Stimulated activated CD8-positive, alpha-beta memory T cell treated with anti-CD3 and anti-CD28 coated beads, Interleukin-15, amount 100 ng/mL, for 48 hours (primary cell): ENCODE data around the gene CD244.
"Not testable (repeated sequence)": the region's sequence is repeated elsewhere in the genome, so short reads cannot be mapped to it uniquely, and the experiment has no call there.

Experiments
- DNase-seq, 2 donors: peaks; one replicate each; pipeline ENCODE4 v3.0.0-alpha.2; 2020; ENCODE audit warnings: low read depth in 2 of 2

CD244 gene, protein sequence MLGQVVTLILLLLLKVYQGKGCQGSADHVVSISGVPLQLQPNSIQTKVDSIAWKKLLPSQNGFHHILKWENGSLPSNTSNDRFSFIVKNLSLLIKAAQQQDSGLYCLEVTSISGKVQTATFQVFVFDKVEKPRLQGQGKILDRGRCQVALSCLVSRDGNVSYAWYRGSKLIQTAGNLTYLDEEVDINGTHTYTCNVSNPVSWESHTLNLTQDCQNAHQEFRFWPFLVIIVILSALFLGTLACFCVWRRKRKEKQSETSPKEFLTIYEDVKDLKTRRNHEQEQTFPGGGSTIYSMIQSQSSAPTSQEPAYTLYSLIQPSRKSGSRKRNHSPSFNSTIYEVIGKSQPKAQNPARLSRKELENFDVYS

DNA sequence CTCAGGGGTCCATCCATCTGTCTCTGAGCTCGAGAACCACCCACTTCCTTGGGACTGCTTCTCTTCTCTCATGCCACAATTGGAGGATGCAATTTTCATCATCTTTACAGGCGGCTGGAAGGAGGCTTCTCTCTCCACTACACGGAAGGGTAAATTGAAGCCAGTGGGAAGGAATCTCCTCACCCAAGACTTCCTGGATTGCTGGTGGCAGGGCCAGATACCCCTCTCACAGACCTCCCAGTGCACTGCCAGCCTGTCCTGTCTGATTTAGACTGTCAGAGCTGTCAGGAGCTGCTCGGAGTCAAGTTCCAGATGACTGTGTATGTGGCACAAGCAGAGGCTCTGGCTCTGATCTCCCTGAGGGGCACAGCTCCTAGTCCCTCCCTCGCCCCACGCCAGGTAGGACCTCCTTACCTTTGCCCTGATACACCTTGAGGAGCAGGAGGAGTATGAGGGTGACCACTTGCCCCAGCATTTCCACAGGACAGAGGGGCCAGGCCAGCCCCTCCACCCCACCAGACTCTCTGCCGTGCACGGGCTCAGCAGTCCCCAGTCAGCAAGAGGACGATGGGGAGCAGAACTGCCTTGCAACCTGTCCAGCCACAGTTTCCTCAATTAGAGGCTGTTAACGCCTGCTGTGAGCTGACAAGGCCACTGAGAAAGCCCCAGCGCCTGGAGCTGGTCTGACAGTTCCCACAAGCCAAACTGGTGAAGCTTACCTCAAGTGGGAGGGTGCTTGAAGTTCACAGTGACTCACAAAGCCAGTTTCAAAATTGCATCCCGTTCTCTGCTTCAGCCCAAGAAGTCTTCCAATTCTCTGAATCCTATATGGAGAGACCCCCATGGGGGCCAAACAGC lies at the start of gene CD244:
Gene CD244 (minus strand): TSS at position 685 of the 858 bp plus-strand sequence. CDS start 210 bp downstream, at position 475.
- peak; percentile 52 to 75 for DNase-seq

DNA sequence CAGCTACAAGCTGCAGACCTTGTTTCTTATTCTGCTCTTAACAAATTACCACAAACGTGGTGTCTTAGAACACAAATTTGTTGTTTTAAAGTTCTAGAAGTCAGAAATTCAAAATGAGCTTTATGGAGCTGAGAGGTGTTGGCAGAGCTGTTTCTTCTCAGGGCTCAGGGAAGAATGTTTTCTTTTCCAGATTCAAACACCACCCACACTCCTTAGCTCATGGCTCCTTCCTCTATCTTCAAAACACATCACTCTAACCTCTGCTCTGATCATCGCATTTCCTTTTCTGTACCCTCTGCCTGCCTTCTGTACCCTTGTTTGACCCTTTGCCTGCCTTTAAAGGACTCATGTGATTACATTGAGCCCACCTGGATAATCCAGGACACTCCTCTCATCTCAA lies 49.2 kb upstream of the CD244 start:
- DNase-seq = no peak

DNA sequence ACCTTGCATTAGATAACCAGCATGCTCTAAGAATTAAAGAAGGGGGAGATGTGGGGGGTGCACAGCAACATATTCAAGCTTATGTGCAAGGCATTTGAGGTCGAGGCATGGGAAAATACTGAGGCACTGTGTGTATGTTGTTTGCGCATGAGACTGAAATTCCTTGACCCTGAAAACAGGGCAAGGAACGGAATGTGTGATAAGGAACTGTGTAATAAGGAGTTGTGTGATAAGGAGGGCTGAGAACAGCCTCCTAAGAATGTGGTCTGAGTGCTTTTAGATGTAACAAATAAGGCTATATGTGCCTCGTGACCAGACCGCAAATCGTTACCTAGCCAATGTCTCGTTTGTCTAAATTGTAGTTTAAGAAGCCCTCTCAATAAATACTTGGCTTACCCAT lies 48.8 kb upstream of the CD244 start:
- no peak for DNase-seq

DNA sequence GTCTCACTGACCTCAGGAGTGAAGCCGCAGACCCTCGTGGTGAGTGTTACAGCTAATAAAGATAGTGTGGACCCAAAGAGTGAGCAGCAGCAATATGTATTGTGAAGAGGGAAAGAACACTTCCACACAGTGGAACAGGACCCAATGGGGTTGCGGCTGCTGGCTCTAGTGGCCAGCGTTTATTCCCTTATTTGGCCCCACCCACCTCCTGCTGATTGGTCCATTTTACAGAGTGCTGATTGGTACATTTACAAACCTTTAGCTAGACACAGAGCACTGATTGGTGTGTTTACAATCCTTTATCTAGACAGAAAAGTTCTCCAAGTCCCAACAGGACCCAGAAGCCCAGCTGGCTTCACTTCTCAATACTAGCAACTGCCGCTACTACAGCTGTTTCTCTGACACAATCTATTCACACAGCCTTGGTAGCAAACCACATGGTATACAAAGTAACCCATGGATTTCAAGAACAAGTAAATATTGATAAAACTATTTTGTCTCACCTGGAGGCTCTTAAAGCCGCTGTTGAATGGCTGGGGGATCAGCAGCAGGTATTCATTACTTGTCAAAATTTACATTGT lies 47.6 kb upstream of the CD244 start:
- no peak for DNase-seq

DNA sequence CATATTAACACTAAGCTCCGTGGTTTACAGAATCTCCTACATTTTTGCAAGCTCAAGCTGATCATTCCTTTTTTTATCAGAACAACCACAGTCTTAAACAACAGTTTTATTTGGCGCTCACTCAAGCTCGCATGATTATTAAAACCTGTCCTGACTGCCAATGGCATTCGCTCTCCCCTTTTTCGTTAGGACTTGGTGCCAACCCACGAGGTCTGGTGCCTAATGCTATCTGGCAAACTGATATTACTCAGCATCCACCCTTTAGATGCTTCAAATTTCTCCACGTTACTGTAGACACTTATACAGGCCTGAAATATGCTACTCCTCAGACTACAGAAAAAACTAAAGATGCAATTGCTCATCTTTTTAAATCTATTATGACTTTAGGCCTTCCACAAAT lies 45.3 kb upstream of the CD244 start:
- DNase-seq = no peak

DNA sequence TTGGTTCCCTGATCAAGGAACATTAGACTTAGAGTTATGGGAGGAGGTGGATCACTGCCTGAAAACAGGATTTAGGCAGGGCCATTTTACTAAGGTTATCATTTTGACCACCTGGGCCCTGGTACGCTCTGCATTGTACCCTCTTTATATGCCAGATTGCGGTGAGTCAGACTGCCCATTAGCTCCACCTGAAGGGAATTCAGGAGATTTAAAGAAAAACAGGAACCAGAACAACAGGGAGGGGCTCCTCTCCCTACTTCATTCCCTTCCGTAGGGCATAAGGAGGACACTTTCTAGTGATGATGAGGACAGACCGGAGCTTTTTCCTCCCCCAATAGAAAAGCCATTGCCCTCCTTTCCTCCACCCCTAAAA lies 42.9 kb upstream of the CD244 start:
- no peak for DNase-seq

DNA sequence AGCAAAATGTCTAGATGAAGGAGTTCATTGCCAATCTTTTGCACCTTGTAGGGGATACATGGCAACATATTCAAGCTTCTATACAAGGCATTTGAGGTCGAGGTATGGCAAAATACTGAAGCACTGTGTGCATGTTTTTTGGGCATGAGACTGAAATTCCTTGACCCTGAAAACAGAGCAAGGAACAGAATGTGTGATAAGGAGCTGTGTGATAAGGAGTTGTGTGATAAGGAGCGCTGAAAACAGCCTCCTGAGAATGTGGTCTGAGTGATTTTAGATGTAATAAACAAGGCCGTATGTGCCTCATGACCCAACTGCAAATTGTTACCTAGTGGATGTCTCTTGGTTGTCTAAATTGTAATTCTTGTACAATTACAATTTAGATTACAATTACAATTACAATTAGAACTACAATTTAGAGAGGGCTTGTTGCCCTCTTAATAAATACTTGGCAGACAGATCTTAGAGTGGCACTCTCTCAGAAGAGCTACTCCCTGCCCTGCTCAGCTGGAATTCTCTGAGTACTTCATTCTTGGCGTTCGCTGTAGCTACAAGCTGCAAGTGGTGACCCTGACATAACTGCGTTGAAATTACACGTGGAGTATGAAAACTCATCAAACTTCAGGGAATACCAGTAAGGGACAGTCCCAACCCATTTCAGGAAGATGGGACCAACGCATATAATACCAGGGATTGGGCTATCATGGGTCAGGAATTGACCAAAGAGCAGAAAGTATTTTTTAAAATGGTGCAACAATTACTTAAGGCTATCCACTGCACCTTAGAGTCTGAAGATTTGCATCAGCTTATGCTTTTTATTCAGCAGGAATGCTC lies 42.3 kb upstream of the CD244 start:
- no peak for DNase-seq

DNA sequence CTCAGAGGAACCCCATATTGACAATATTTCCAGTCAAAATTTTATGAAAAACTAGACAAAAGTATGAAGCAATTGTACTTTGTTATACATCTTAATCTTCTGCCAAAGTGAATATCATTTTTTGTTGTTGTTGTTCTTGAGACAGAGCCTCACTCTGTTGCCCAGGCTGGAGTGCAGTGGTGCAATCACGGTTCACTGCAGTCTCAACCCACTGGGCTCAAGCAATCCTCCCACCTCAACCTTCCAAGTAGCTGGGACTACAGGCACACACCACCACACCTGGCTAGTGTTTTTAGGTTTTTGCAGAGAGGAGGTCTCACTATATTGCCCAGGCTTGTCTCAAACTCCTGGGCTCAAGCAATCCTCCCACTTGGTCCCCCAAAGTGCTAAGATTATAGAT lies 39.6 kb upstream of the CD244 start:
- DNase-seq = not testable (repeated sequence)

DNA sequence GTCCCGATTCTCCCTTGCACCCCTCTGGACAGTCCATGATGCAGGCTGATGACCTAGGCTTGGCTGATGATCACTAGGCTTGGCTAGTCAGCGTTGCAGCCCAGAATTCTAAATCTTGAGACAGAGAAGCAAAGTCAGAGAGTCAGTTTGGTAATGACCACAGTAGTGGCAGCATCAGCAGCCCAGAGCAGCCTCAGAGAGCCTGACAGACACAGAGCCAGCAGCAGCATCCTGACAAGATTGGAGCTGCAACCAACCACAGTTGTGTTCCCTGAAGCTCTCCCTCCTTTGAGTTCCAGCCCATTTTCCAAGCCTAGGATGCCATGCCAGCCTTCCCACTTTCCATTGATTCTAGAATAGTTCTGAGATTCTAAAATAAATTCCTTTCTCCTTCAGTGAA lies 39.1 kb upstream of the CD244 start:
- DNase-seq = no peak

DNA sequence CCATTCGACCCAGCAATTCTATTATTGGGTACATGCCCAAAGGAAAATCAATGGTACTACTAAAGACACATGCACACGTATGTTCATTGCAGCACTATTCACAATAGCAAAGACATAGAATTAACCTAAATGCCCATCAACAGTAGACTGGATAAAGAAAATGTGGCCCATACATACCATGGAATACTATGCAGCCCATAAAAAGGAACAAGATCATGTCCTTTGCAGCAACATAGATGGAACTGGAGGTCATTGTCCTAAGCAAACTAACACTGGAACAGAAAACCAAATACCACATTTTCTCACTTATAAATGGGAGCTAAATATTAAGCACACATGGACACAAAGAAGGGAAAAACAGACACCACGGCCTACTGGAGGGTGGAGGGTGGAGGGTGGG lies 38.0 kb upstream of the CD244 start:
- DNase-seq = not testable (repeated sequence)

DNA sequence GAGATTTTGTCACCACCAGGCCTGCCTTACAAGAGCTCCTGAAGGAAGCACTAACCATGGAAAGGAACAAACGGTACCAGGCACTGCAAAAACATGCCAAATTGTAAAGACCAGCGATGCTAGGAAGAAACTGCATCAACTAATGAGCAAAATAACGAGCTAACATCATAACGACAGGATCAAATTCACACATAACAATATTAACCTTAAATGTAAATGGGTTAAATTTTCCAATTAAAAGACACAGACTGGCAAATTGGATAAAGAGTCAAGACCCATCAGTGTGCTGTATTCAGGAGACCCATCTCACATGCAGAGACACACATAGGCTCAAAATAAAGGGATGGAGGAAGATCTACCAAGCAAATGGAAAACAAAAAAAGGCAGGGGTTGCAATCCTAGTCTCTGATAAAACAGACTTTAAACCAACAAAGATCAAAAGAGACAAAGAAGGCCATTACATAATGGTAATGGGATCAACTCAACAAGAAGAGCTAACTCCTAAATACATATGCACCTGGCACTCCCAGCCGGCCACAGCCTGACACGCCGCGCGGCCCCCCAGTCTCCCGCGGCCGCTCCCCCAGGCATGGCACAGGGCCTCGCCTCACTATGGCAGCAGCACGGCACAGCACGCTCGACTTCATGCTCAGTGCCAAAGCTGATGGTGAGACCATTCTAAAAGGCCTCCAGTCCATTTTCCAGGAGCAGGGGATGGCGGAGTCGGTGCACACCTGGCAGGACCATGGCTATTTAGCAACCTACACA lies 31.9 kb upstream of the CD244 start:
- not testable (repeated sequence) for DNase-seq

DNA sequence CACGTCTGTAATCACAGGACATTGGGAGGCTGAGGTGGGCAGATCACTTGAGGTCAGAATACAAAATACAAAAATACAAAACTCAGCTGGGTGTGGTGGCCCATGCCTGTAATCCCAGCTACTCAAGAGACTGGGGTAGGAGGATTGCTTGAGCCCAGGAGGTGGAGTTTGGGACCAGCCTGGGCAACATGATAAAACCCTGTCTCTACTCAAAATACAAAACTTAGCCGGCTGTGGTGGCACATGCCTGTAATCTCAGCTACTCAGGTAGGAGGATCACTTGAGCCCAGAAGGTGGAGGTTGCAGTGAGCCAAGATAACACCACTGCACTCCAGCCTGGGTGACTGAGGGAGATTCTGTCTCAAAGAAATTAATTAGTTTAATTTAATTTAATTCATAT lies 28.8 kb upstream of the CD244 start:
- no peak for DNase-seq

DNA sequence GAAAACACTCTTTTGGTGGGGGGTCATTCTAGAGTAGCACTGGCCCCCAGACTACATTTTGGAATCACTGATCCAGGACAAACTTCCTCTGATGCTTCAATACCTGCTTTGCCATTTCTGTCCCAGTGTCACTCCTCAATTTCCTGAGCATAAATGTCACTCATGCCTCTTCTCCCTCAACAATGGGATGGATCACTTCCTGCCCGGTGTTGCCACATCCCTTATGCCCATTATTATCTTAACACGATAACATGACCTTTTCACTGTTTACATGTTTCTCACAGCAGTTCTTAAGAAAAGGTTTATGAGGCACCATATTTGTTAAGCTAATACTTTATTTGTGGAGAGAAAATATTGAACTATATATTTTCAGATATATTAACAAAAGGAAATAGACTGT lies 26.2 kb upstream of the CD244 start:
- DNase-seq = no peak

DNA sequence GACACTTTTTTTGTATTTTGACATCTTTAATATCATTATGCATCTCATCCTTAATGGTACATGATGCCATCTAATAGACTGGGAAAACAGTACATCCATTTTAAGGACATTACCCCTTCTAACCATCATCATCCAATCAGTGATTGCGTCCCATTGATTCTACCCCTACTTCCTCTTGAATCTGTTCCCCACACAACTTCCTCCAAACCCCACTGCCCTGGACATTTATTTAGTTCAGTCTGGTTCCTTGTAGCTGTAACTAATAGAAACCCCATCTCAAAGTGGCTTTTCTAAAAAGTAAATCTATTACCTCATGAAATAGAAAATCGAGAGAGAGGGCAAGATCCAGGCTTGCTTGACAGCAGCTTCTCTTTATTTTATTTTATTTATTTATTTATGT lies 24.4 kb upstream of the CD244 start:
- DNase-seq = no peak

DNA sequence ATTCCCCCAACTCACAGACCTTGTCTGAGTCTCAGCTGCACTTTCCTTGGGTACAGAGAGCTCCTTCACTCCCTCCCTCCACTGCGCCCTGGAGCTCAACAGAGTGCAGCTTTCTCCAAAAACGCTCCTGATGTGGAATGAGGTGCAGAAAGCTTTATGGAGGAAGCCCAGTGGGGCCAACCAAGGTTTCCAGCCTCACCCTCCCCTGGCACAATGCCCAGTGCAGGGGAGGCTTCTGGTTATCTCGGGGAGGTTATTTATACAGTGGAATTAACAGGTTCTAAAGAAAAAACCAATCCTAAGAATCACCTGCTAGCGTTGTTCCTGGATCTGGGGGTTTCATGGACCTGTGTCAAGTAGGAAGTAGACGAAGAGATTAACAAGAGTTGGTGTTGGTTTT lies 22.4 kb upstream of the CD244 start, which contains the start of gene ITLN1:
Gene ITLN1 (minus strand): TSS at position 139 of the 400 bp plus-strand sequence. CDS start 303 bp downstream, outside the sequence.
- no peak for DNase-seq

DNA sequence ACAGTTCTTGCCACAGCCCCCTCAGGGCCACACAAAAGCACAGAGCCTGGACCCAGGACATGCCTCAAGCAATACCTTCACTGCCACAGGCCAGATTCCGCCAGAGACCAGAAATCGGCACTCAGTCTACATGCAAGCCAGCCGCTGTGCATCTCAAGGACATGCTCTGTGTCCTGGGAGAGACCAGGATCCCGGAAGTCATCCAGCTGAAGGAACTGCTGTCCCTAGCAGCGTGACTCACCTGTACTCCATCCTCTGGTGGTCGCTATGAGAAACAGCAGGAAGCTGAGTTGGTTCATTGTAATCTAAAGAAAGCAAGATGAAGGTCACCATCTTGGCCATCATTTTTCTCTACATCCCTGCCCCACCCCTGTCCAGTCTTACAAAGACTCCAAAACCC lies 21.9 kb upstream of the CD244 start:
- DNase-seq = no peak

DNA sequence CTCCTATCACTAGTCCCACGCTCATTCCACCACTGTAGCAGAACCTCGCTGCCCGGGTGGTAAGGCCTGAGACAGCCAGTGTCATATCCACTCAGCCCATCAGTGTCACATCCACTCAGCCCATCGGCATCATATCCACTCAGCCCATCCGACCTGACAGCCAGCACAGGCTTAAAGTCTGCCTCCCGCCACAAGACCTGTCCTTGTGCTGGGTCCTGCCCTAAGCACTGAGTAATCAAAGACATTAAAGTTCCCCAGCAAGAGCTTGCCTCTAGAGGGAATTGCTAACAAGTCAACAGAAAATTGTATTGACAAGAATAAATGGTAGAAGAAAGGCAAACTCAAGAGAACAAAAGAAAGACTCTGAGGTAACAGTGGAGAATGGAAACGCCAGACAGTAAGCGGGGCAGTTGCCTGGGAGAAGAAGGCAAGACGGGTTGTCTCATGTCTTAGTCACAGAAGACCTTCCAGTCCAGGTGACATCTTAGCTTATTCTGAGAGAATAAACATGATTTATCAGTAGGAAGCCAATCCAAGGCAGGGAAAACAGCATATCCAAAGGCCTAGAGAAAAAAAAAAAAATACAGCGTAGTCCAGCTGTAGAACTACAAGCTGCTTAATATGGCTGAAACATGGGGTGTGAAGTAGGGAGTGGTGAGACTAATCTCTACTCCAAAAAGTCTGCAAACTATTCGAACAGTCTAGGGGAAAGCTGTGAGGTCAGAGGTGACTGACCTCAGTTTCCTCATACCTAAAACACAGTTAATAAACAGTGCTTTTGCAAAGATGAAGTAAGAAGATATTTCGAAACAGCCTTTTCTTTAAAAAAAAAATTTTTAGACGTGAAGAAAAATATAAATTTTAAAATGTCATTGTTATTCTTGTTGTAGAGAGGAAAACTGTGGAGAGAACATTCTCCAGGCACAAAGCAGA lies 21.2 kb upstream of the CD244 start:
- DNase-seq = no peak

DNA sequence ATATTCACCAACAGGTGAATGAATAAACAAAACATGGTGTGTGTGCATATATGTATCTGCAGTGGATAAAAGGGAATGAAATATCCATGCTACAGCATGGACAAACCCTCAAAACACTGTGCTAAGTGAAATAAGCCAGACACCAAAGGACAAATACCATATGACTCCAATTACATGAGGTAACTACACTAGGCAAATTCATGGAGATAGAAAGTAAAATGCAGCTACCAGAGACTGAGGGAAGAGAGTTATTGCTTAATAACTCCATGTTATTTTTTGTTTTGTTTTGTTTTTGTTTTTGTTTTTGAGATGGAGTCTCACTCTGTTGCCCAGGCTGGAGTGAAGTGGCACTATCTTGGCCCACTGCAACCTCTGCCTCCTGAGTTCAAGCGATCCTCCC lies 19.9 kb upstream of the CD244 start:
- DNase-seq = no peak

DNA sequence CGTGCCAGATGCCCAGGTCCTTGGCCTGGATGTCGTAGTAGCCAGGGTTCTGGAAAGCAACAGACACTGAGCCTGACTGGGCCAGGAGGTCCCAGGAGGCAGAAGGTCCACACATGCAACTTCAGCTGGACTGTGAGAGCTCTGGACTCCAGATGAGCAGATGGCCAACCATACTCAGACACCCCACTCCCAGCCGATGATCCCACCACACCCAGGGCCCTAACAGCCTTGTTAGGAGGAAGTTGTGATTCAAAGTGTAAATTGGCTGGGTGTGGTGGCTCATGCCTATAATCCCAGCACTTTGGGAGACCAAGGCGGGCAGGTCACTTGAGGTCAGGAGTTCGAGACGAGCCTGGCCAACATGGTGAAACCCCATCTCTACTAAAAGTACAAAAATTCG lies 18.6 kb upstream of the CD244 start:
- DNase-seq = not testable (repeated sequence)

DNA sequence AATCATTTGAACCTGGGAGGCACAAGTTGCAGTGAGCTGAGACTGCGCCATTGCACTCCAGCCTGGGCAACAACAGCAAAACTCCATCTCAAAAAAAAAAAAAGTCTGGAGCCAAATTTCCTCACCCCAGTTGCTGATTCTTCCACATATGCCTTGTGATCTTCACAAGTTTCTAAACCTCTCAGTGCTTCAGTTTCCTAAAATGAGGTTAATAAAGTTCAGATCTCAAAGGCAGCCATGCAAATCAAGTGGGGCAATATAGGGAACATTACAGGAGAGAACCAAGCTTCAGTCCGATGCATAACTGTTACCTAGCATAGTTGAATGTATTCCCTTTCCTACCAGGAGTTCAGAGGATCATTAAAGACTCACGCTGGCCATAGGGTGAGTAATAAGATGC lies 17.5 kb upstream of the CD244 start:
- no peak for DNase-seq
